ENCODE measurements around the gene PMPCA.

GRCh38 chr9:136380381-136380780, 30.1 kb upstream of the PMPCA start:
- TF ChIP-seq CTCF (IDR thresholded peaks at IDR 0.05) (no peak), POLR2A (IDR thresholded peaks at IDR 0.05) (no peak)

Data from esophagus squamous epithelium (tissue), 4 donors.